Stimulated activated CD8-positive, alpha-beta memory T cell treated with anti-CD3 and anti-CD28 coated beads, Interleukin-12 subunit alpha, Interleukin-12 subunit beta, amount 100 ng/mL, for 4 hours (primary cell): ENCODE results near the gene PHKB.

Source experiments
- DNase-seq: peaks from one replicate; pipeline ENCODE4 v3.0.0-alpha.2; 2020; ENCODE audit warnings: low read depth

PHKB gene

DNA sequence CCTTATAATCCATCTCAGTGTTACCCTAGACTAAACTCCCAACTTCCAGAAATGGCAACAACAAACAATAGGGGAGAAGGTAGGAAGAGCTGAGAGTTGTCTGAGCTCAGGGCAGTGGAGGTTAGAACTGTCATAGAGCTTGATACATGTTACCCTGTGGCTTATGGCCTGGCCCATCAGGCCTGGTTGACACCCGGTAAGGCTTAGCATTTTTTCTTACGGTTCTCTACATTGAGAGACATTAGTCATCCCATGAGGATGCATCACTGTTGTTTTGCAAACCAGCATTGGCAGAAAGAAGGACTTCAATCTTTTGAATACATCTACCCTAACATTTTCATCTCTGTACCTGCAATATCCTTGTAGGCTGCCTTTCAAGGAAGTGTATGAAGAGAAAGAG, 226.6 kb downstream of the PHKB start:
- DNase-seq = no peak

DNA sequence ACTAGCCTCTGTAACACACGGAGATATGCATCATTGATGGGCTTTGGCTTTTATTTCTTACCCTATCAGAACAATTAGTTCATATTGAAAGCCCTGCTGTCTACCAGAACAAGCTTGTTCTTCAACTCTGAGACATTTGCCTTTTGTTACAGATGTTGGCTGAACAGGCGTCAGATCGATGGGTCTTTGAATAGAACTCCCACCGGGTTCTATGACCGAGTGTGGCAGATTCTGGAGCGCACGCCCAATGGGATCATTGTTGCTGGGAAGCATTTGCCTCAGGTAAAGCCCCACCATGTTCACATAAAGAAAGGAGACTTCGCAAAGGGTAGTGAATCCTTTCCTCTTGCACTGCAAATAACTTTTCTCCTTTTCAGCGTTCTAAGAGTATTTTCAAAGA, 232.1 kb downstream of the PHKB start:
- no peak for DNase-seq

DNA sequence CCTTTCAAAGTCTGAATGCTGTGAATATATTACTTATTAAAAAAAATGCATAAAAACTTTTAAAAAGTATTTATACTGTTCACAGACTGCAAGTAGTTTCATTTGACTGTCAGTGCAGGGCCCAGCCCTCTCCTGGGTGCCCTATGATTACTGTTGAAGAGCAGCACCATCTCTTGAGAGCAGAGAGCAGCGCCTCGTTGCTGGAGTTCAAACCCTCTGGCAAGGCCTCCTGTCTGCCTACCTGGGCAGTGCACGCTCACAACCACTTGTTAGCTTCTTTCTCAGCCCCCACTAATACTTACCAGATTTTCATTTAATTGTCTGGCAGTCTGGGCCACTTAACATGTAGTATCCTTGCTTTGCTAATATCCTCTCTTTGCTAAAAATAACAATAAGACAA, 233.4 kb downstream of the PHKB start:
- no peak for DNase-seq

GRCh38 chr16:47695756-47696155, 234.6 kb downstream of the PHKB start:
- DNase-seq = no peak

GRCh38 chr16:47697826-47698225, 236.7 kb downstream of the PHKB start:
- no peak for DNase-seq

DNA sequence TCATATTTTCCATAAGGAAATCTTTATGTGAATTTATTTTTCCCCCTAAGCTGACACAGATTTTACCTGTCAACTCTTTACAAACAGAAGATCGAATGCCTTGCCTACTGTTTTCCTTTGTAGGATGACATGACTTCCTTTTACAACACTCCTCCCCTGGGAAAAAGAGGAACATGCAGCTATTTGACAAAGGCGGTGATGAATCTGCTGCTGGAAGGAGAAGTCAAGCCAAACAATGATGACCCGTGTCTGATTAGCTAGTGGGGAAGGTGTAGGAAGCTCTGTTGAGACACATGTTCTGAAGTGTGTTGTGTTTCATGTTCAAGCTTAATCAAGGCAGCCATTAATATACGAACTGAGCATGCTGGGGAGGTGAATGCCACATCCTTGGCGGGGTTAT, 238.0 kb downstream of the PHKB start:
- no peak for DNase-seq

GRCh38 chr16:47700857-47701587, 239.9 kb downstream of the PHKB start:
- DNase-seq = no peak

DNA sequence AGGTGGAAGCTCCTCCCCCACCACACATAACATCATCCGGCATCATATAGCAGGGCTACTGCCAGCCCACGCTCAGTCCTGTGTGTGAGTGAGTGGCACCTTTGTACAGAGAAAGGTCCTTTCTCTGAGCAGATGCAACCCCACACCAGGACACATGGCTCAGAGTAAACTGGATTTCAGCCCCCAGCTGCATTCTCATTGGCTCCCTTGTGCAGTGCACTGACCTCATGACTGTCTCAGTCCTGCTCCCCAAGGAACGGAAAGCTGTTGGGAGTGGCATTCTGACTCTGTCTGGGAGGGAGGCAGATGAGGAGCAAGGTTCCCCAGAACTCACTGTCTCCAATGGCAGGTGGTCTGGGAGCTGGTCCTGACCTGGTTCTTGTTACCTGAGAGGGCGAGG, 244.1 kb downstream of the PHKB start:
- no peak for DNase-seq

DNA sequence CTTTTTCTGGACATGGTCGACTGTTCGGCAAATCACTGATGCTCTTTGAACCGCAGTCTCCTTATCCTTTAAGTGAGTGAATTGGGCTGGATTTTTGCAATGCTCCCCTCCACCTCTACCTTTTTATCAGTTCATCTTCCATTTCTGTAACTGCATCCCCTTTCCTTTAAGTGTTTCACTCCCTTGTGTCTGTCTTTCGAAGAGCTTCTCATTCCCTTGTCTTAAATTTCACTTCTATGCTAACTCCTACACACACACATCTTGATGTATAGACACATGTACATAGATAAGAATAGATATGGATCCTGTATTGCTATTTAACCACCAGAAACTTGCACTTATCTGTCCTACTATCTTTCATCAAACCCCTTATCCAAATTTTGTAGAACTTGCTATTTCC, 250.7 kb downstream of the PHKB start:
- DNase-seq = no peak

DNA sequence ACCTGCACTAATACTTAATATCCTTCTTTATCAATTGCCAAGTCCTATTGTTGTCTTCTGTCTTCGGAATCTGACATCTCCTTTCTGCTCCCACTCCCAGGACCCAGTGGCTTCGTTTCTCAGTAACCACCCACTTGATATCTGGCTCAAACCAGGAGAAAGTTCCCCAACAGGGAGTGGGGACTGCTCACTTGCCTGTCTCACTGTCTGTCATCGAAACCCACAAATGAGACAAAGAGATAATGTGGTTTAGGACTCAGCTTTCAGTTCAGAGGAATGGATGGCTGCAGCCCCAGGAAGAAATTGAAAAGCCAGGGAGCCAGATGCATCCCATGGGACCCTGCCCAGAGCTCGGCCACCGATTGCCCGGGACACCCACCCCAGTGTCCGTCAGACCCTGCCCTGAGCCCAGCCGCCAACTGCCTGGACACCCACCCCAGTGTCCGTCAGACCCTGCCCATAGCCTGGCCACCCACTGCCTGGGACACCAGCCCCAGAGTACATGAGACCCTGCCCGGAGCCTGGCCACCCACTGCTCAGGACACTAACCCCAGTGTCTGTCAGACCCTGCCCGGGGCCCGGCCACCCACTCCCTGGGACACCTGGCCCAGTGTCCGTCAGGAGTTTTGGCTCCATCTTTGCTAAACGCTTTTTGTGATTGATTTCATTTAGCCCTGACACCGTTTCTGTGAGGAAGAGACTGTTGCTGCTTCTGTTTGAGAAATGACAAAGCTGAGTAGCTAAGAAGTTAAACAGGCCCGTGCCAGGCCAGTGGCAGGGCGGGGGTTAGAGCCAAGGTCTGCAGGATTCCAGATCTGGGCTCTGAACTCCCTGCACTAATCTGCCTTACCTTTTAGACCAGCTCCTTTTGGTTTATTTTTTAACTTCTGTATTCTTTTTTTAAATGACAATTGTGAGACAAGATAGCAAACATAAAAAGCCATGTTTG, 251.4 kb downstream of the PHKB start:
- DNase-seq = no peak

- DNase-seq = no peak
Observed at GRCh38 chr16:47713225-47713595, 252.1 kb downstream of the PHKB start.

GRCh38 chr16:47715442-47716083, 254.4 kb downstream of the PHKB start:
- no peak for DNase-seq

GRCh38 chr16:47716571-47716970, 255.4 kb downstream of the PHKB start:
- DNase-seq = no peak

DNA sequence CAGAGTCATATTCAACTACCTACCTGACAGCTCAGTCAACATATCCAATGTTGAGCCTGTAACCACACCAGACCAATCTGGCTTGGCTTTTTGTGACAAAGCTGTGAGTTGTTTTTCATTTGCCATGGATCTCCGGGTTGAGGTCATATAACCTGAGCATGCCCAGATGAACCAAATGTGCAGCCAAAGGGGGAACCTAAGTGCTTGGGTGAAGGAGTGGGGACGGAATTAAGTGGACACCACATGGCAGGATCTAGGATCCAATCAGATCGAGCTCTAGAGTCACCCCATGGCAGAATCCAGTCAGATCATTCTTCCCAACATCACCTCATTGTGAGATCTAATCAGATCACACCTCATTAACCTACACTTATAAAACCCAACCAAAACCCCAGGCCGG, 258.6 kb downstream of the PHKB start:
- no peak for DNase-seq

DNA sequence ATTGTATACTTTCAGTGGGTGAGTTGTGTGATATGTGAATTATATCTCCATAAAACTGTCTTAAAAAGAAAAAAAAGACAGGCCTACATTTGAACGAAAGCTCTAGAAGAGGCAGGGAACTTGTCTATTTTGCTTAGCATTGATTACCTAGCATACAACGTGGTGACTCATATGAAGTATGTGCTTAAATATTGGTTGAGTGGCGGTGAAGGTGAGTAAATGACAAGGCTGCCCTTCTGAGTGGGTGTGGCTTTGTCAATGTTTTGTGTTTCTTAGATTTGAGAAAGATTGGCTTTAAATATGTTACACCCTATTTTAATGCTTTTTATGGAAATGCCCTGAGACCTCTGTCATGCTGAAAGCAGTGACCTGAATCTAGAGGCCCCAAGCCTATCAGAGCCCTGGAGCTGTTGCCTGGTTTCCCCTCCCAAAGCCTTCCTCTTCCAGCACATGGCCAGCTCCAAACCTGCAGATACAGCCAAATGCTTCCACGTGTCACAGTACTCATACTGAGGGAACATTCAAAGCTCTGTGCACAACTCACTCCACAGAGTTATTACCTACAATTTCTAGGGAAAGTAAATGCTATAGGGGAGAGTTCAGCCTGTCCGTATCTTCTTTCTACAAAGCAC, 260.0 kb downstream of the PHKB start:
- DNase-seq = no peak

GRCh38 chr16:47722046-47722445, 260.9 kb downstream of the PHKB start:
- DNase-seq = no peak

DNA sequence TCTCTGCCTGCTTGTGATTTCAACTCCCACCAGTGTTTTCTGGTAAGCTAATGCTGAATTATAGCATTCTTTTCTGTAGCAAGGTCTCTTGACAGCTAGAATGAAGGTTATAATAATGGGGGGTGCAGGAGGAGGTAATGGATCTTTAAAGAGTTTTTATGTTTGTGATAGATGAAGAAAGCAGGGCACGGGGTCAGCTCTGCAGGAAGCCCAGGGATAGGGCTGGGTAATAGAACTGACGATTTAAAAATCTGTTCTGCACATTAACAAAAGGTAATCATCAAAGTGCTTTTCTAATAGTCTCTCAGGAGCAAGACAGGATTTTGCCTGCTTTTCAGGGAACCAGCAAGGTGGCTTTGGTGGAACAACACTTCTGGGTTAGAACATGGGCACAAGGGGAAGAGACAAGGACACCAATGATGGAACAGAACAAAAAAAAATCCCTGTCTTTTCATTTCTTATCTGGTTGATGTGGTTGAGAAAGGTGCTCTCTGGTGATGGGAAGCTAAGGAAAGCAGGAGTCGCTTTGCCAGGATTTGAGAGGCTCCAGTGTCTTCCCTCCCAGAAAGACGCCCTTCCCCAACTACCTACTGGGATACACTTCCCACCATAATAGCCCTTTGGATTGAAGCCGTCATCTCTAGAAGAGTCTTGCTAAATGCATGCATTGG, 263.1 kb downstream of the PHKB start:
- no peak for DNase-seq

- no peak for DNase-seq
Observed at GRCh38 chr16:47725188-47725695, 264.1 kb downstream of the PHKB start.

DNA sequence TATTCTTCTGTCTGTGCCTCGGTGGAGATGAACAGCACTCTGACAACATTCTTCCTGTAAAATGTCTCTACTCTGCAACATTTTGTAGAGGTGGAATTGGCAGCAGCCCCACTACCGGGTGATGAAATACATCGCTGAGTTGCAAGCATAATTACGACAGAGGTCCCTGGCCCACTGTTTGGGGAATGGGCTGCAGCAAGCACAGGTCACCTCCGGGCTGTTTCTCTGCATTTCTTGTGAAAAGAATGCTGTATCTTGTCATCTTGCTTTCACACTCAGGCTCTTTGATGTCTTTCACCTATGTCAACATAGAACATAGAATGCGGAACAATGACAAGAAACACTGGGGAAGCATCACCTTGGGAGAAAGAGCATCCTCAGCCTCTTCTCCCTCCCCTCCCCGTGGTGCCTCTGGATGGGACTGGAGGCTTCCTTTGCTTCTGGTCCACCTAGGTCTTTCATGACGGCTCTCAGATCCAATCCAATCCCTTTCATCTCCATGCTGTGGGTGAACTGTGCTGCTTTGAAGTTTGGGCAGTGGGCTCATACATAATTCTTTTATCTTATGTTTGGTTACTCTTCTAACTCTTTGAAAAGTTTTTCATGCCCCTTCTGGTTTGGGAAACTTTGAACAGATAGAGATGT, 265.0 kb downstream of the PHKB start:
- DNase-seq = no peak

DNA sequence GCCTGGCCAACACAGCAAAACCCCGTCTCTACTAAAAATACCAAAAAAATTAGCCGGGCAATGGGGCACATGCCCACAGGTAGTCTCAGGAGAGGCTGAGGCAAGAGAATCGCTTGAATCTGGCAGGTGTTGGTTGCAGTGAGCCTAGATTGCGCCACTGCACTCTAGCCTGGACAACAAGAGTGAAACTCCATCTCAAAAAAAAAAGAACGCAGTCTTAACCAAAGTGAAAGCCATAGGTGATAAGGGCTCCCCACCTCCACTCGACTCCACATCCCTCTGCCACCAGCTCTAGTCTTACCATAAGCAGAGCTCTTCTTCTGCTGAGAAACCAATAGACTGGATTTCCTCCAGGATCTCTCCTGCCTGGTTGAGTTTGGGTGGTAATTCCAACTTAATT, 266.0 kb downstream of the PHKB start:
- DNase-seq = no peak

DNA sequence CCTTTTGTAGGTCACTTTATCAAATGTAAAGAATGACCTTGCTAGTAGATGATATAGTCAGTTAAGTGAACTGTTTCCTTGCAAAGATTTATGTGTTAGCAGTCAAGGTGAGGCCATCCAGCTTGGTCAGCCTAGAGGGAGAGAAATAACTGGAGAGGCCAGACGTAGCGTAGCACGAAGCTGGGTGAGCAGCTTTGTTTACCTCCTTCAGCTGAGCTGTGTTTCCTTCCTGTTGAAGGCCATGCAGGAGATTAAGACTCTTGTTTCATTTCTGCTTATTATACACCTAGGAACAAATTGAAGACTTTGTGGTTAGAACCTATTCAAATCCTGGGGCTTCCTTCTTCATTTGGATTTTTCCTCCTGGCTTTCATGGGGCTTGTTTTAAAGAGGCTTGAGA, 267.1 kb downstream of the PHKB start:
- DNase-seq = no peak
